Breast epithelium (tissue), 4 donors: ENCODE measurements around the gene ANKS1A. TPM values are rescaled to one million over a fixed set of nuclear protein-coding genes. Genes with fewer than 3 reads are reported as not detected.
A peak's percentile ranks its signal among the peaks of the same experiment; 100 is the strongest.
"Not testable (repeated sequence)": the region's sequence is repeated elsewhere in the genome, so short reads cannot be mapped to it uniquely, and the experiment has no call there.

Experiments
- DNase-seq, 2 donors: peaks; one replicate each; pipeline ENCODE4 v3.0.0-alpha.2; 2019; ENCODE audit warnings: low spot score in 2 of 2
- H3K27ac ChIP-seq, 2 donors: fragments of 200-600 bp; sonication (generic) in 1 of 2; one replicate each; pipeline ENCODE4 v1.5.1; 2016 to 2019; ENCODE audit warnings: mild to moderate bottlenecking in 1 of 2
- H3K27me3 ChIP-seq, 2 donors: fragments of 200-600 bp; sonication (generic) in 1 of 2; one replicate each; pipeline versions ENCODE4 v1.5.1 to v1.6.0; 2017 to 2019; ENCODE audit warnings: control low read depth in 1 of 2, mild to moderate bottlenecking in 1 of 2
- H3K36me3 ChIP-seq: fragments of 200-600 bp; one replicate; pipeline ENCODE4 v1.5.1; 2019
- H3K4me1 ChIP-seq, 2 donors: fragments of 200-600 bp; sonication (generic); one replicate each; pipeline ENCODE4 v1.5.1; 2016 to 2019; ENCODE audit warnings: control low read depth in 1 of 2
- H3K4me3 ChIP-seq, 3 donors: fragments of 200-600 bp; sonication (generic); 1 replicate in 2 of 3; 2 replicates in 1 of 3; pipeline ENCODE4 v1.5.1; 2016 to 2019; ENCODE audit warnings: mild to moderate bottlenecking in 3 of 3, moderate library complexity in 2 of 3
- H3K9me3 ChIP-seq, 2 donors: fragments of 200-600 bp; sonication (generic) in 1 of 2; one replicate each; pipeline ENCODE4 v1.5.1; 2016 to 2019; ENCODE audit warnings: control low read depth in 1 of 2
- CTCF ChIP-seq, 3 donors: fragments of 450-650 bp; IDR thresholded peaks; one replicate each; pipeline ENCODE4 v1.5.1; 2016 to 2017; ENCODE audit warnings: antibody characterized with exemption in 3 of 3, mild to moderate bottlenecking in 3 of 3, moderate library complexity in 3 of 3
- POLR2A ChIP-seq: fragments of 450-650 bp; IDR thresholded peaks from one replicate; pipeline ENCODE4 v1.6.1; 2016; ENCODE audit warnings: antibody characterized with exemption, mild to moderate bottlenecking, moderate library complexity
- POLR2AphosphoS5 ChIP-seq, 3 donors: sonication (generic); formaldehyde crosslinking; IDR thresholded peaks; one replicate each; pipeline ENCODE4 v1.6.1; 2017; ENCODE audit warnings: antibody characterized with exemption in 3 of 3
- intact Hi-C: fragments of 100-400 bp; cut with DNase I; formaldehyde crosslinking; loops from one replicate; pipeline ENCODE4 v1.15.1; 2023; ENCODE audit warnings: low total_unique reads
- total RNA-seq, 3 donors: library from RNA; depleted of rRNA; stranded (reverse); fragments of >200 nt; gene quantifications; one replicate each; pipeline ENCODE4 v1.1.0, GENCODE V29; 2016

ANKS1A gene
- total RNA-seq, 3 donors from 2014 or later: 18.2 to 26.5 (median 23.4) TPM

GRCh38 chr6:35094183-35094582 is 205.1 kb downstream of the ANKS1A start:
- H3K4me3 ChIP-seq: no peak overlapping the region
- no peaks in the 10 kb centered on the region for H3K9me3 ChIP-seq
- no peak for DNase-seq
- H3K36me3 ChIP-seq: no peaks in the 10 kb centered on the region
- no peaks in the 10 kb centered on the region for H3K27me3 ChIP-seq
- no peaks in the 10 kb centered on the region for H3K4me1 ChIP-seq
- no peak overlapping the region for H3K27ac ChIP-seq
- TF ChIP-seq CTCF (IDR thresholded peaks at IDR 0.05): no peak
- TF ChIP-seq POLR2A: no peak
- TF ChIP-seq POLR2AphosphoS5 (IDR thresholded peaks at IDR 0.05): no peak
- intact Hi-C loops: no loop called here

DNA sequence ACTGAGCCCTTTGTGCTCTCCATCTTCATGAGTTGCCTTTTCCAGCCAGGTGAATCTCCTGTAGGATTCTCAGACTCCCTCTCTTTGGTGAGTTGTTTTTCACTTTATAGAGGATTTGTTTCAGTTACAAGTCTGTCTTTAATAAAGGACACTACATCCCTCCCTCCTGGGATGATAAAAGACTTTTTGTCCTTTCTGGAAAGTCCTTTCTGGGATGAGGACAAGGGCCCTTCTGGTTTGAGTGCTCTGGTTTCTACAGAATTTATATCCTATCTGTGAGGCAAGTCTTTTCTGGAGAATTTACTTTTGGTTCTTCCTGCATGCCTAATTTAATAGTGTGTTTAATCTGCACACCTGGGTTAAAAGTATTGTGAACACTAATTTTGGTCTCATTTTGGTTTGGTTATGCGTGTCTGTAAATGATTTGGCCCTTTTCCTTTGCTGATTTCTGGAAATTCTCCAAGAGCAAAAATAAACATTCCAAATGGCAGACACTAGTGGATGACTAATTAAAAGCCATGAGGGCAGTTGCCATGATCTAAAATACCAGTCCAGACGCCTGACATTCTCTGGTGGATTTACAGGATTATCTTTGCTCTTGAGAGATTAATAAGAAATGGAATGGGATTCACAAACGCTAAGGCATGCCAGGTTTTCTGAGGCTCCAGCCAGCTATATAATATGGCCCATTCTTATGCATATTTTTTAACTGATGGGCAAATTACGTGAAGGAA is 207.2 kb downstream of the ANKS1A start:
- DNase-seq: no peak
- Histone ChIP-seq H3K4me3 (no peak overlapping the region), H3K27me3 (no peaks in the 10 kb centered on the region), H3K36me3 (no peaks in the 10 kb centered on the region), H3K4me1 (no peaks in the 10 kb centered on the region), H3K27ac (peak overlapping the region in 1 of 2 donors; percentile 26), H3K9me3 (no peaks in the 10 kb centered on the region)
- intact Hi-C loops: loop anchor here (5.0 kb wide), 1 partner anchor 1444 kb away; no protein-coding TSS in a partner anchor
- TF ChIP-seq CTCF (IDR thresholded peaks at IDR 0.05) (no peak), POLR2A (no peak), POLR2AphosphoS5 (IDR thresholded peaks at IDR 0.05) (no peak)

GRCh38 chr6:35099116-35099515 is 210.1 kb downstream of the ANKS1A start:
- intact Hi-C loops: loop anchor here (5.0 kb wide), 1 partner anchor 1447 kb away; no protein-coding TSS in a partner anchor
- no peak overlapping the region for H3K27ac ChIP-seq
- no peaks in the 10 kb centered on the region for H3K27me3 ChIP-seq
- H3K4me1 ChIP-seq: no peaks in the 10 kb centered on the region
- no peak overlapping the region for H3K4me3 ChIP-seq
- H3K36me3 ChIP-seq: no peaks in the 10 kb centered on the region
- DNase-seq: no peak
- TF ChIP-seq POLR2A (no peak), CTCF (IDR thresholded peaks at IDR 0.05) (no peak), POLR2AphosphoS5 (IDR thresholded peaks at IDR 0.05) (no peak)
- no peaks in the 10 kb centered on the region for H3K9me3 ChIP-seq

DNA sequence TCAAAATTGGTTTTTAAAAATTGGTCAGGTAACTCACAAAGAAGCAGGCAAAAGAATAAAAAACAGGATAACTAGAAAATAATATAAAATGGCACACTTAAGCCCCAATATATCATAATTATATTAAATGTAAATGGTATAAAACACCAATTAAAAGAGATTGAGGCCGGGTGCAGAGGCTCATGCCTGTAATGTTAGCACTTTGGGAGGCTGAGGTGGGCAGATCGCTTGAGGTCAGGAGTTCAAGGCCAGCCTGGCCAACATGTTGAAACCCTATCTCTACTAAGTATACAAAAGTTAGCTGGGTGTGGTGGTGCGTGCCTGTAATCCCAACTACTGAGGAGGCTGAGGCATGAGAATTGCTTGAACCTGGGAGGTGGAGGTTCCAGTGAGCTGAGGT is 216.0 kb downstream of the ANKS1A start:
- Histone ChIP-seq H3K27me3 (no peaks in the 10 kb centered on the region), H3K36me3 (no peaks in the 10 kb centered on the region), H3K4me3 (no peak overlapping the region), H3K27ac (no peak overlapping the region), H3K4me1 (no peaks in the 10 kb centered on the region), H3K9me3 (no peaks in the 10 kb centered on the region)
- TF ChIP-seq POLR2AphosphoS5 (IDR thresholded peaks at IDR 0.05) (no peak), CTCF (IDR thresholded peaks at IDR 0.05) (no peak), POLR2A (no peak)
- intact Hi-C loops: no loop called here
- no peak for DNase-seq

- intact Hi-C loops, H3K36me3 ChIP-seq, H3K4me3 ChIP-seq, H3K27ac ChIP-seq, H3K4me1 ChIP-seq, DNase-seq, H3K9me3 ChIP-seq, H3K27me3 ChIP-seq: not testable (repeated sequence)
These were observed 217.0 kb downstream of the ANKS1A start for GRCh38 chr6:35106061-35106460.

GRCh38 chr6:35107208-35107607 is 218.2 kb downstream of the ANKS1A start:
- H3K9me3 ChIP-seq, DNase-seq, H3K36me3 ChIP-seq, H3K4me1 ChIP-seq, H3K4me3 ChIP-seq, H3K27ac ChIP-seq, intact Hi-C loops, H3K27me3 ChIP-seq: not testable (repeated sequence)

DNA sequence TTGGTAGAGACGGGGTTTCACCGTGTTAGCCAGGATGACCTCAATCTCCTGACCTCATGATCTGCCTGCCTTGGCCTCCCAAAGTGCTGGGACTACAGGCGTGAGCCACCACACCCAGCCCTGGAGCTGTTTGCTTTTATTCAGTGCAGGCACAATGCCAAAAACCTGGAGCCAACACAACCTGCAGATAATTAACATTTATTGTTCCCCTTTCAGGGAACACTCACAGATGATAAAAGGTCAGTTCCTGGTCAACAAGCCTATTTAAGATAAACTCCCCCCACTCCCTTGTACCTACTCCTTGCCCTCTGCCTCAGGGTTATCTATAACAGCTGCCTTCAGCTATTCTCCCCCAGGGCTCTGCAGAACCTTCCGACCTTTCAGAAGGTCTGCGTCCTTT is 218.7 kb downstream of the ANKS1A start:
- H3K36me3 ChIP-seq, H3K4me1 ChIP-seq, H3K9me3 ChIP-seq, intact Hi-C loops, H3K27ac ChIP-seq, H3K4me3 ChIP-seq, DNase-seq, H3K27me3 ChIP-seq: not testable (repeated sequence)
